Non-pigmented ciliary epithelial cell (primary cell): Measurements from ENCODE around the gene BARD1.
"Not testable (repeated sequence)": the region's sequence is repeated elsewhere in the genome, so short reads cannot be mapped to it uniquely, and the experiment has no call there.

ENCODE experiments used
- DNase-seq: peaks from one replicate; pipeline ENCODE4 v3.0.0-alpha.2; 2010; ENCODE audit warnings: low read depth

Gene BARD1

DNA sequence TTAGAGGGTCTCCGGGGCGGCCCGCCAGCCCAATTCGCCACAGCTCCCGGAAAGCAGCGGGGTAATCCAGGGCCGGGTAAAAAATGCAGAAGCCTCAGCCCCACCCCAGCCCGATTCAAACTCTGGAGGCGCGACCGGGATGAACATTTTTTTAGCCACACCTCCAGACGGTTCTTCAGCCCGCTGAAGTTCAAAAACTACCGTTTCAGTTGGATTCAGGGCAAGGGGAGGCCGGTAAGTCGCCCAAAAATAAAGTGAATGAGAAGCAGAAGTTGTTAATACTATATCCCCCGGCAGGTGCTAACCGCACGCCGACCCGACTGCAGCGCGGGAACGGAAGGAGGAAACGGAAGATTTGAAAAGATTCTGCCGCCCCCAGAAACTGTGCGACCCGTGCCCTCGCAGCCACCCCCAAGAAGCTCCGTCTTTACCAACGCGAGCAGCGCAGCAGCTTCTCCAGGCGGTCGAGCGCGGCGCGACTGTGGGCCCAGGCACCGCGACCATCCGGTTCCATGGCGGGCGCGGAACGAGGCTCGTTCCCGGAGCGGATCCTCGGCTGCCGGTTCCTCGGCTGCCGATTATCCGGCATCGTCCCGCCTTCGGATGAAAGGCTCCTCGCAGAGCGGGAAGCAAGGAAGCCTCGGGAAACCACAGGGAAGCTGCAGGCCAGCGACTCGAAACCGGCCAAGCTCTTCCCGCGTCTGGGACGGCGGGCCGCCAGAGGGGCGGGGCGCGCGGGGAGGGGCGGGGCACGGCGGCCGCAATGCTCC, at the start of gene BARD1:
TSS of gene BARD1 (minus strand) at position 703 of the 770 bp plus-strand sequence. CDS start at position 589, 114 bp downstream.
- DNase-seq, result no peak

DNA sequence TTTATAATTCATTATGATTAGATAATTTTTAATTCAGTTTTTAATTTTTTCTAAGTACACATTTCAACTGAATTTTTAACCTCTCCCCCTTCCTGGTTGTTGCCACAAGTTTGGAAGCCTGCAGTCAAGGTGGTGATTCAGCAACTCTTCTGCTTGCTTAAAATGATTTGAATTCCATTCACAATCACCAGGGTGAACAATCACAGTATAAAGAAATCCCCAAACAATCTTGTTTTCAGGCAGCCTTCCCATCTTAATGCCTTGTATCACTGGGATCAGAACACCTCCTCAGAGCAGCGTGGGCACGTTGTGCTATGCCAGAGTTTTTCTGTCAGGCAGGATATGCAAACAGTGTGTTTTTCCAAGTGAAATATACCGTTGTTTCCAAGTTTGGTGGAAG, 46.7 kb upstream of the BARD1 start:
- no peak for DNase-seq

DNA sequence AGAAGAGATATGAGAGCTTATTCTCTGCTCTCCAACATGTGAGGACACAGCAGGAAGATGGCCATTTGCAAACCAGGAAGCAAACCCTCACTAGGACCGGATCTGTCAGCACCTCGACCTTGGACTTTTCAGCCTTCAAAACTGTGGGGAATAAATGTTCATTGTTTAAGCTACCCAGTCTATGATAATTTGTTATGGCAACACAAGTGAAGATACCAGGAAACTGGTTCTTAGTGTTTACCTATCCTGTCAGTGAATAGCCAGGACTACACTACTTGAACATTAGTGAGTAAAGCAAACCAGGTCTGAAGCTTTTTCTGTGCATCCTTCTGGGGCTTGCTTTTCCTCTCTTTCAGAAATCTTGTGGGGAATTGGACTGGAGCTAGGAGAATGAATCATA, 44.4 kb upstream of the BARD1 start:
- no peak for DNase-seq

- no peak for DNase-seq
These were observed 34.3 kb upstream of the BARD1 start for GRCh38 chr2:214843823-214844222.

DNA sequence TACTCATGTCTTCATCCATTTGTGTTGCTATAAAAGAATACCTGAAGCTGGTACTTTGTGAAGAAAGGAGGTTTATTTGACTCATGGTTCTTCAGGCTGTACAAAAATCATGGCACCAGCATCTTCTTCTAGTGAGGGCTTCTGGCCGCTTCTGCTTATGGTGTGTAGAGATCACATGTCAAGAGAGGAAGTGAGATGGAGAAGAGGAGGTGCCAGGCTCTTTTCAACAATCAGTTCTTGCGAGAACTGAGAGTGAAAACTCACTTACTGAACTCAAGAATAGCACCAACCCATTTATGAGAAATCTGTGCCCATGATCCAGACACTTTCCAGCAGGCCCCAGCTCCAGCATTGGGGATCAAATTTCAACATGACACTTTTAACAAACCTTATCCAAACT, 30.0 kb upstream of the BARD1 start:
- no peak for DNase-seq

- DNase-seq, result no peak
These were observed 28.0 kb upstream of the BARD1 start for GRCh38 chr2:214837466-214837865.

DNA sequence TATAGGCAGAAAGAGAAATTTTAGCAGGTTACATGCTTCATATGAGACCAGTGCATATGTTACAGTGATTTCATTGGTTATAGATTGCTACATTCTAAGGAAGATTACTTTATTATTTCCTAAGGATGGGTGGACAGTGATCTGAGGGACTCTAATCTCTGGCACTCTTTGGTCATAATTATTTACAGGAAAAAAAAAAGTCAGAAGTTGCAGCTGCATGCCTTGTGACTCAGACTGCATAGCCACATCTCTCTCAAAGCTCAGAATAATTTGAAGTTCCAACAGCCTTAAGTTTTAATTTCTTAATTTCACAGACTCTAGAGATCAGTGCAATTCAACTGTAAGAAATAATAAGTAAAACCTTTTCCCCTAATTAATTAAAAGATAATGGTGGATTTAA, 27.1 kb upstream of the BARD1 start:
- no peak for DNase-seq

- DNase-seq, result no peak
These were observed 21.4 kb upstream of the BARD1 start for GRCh38 chr2:214830794-214831346.

GRCh38 chr2:214816008-214816533, 6.6 kb upstream of the BARD1 start:
- no peak for DNase-seq

DNA sequence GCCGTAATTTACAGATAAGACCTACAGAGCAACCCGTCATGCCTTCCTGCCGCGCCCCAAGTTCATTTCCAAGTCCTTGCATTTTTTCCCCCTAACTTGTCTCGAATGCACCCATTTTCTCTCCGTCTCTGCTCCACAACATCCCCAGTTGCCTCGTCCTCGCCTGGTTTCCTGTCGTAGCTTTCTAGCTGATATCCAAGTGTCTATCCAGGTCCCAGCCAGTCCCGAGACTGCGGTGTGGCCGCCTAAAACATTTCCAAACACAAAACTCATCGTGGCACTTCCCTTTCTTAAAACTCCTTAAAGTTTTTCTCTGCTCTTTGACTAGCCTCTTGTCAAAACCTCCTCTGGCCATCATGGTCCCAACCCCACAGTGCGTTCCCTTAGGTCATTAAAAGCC, 1.2 kb upstream of the BARD1 start:
- no peak for DNase-seq

- peak; percentile 91 for DNase-seq
These were observed 475 bp upstream of the BARD1 start for GRCh38 chr2:214809751-214810564.

DNA sequence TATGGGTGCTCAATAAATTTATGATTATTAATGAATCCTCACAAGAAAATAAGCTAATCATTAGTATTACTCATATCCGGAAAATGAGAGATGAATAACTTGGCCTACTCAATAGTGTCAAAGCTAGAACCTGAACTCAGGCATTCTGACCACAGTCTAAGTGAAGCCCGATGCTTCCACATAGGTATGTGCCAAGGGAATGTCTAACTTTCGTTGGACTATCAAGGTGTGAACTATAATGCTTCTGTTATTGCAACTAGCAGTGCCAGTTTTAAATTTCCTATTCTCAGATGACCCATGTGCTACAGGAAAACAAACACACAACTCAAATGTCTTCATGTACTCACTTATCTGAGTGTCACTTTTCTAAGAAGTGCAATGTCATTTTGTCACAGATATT, 1.8 kb downstream of the BARD1 start:
- DNase-seq, result no peak

GRCh38 chr2:214801768-214802397, 7.6 kb downstream of the BARD1 start:
- no peak for DNase-seq

DNA sequence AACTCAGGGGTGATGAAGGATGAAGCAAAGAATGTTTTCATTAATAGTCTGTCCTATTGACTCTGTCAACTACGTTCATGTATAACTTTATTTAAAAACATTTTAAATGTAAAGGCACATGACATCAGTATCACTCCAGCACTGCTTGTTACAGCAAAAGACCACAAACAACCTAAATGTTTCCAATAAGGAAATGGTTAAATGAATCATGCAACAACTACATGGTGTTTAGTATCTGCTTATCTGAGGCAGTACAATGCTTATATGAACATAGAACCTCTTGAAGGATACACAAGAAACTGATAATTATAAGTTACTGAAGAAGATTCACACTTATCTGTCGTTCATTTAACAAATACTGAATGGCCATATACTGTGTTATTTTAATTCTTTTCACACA, 8.4 kb downstream of the BARD1 start:
- DNase-seq, result no peak

DNA sequence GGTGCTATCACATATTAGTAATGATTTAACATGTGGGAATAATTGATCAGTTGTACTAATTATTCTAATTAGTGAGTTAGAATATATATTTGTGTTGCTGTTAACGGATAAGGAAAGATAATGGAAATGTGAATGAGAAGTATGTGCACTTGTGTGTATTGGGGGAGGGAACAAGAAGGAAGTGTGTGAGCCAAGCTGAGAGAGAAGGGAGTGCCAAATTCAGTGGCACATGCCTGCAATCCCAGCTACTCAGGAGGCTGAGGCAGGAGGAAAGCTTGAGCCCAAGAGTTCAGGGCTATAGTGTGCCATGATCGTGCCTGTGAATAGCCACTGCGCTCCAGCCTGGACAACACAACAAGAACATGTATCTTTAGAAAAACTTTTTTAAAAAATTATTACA, 9.3 kb downstream of the BARD1 start:
- DNase-seq, result no peak

DNA sequence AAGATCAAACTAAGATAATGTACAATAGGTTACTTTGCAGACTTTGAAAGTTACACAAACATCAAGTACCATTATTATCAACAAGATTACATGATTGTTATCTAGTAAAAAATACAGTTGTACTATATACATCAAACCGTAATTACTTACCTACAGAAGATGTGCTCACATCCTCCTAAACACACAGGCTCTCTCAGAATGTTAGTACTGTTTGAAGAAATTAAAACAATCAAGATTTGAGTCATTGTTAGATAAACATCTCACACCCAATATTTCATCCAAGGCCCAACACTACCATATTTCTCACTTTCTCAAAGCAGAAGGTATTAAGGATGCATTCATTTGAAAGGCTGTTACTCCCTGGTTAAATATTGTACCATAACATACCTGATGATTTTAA, 12.6 kb downstream of the BARD1 start:
- DNase-seq, result no peak

GRCh38 chr2:214783181-214783580, 26.3 kb downstream of the BARD1 start:
- not testable (repeated sequence) for DNase-seq

- no peak for DNase-seq
These were observed 26.8 kb downstream of the BARD1 start for GRCh38 chr2:214782671-214783070.

GRCh38 chr2:214781226-214781625, 28.3 kb downstream of the BARD1 start:
- no peak for DNase-seq

DNA sequence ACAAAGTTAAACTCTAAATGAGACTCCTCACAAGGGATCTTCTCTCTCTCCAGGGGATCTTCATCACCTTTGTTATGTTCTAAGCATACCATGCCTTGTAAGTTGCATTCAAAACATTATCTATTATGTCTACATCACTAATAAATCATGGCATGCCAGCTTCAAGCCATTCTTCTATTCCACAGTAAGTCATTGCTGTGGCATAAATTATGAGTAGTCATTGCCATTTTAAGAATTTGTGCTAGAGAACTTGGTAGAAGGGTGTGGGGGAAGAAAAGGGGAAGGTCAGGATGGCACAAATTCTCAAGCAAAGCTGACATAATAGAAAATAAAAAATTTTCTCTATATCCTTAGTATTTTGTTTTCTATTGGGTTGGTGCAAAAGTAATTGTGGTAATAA, 33.5 kb downstream of the BARD1 start:
- DNase-seq, result no peak

- DNase-seq, result peak; percentile 31
These were observed 35.4 kb downstream of the BARD1 start for GRCh38 chr2:214774108-214774507.

DNA sequence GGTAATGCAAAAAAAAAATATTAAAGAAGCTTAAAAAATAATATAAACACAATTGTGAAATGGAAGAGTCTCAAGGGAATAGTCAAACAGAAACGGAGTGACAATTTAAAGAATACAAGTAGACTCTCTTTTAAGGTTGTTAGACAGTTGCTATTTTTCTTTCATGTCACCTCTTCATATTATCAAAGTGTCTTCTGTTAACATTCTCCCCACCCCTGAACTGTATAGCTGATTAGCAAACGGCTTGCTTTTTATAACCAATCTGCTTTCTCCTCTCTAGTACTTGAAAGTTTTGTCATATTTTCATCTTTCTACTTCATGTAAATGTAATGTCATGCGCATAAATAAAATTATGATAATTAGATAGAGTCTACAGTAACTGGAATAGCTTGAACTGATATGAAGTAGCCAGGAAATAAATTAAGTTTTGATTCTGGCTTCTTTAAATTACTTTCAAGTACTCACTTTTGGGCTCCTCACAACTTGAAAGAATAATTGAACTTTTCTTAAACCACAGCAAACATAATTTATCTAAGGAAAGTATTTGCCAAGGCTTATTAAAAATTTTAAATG, 37.0 kb downstream of the BARD1 start:
- no peak for DNase-seq
